Colonic mucosa (tissue), 4 donors: ENCODE results near the gene FAM200A. TPM values are rescaled to one million over a fixed set of nuclear protein-coding genes. Genes with fewer than 3 reads are reported as not detected.
A peak's percentile ranks its signal among the peaks of the same experiment; 100 is the strongest.

ENCODE experiments used
- DNase-seq: peaks from one replicate; pipeline ENCODE4 v3.0.0-alpha.2; 2020
- H3K27ac ChIP-seq: fragments of 200-600 bp; one replicate; pipeline ENCODE4 v1.8.0; 2021
- H3K27me3 ChIP-seq: fragments of 200-600 bp; one replicate; pipeline ENCODE4 v1.8.0; 2021
- H3K36me3 ChIP-seq: fragments of 200-600 bp; one replicate; pipeline ENCODE4 v1.8.0; 2021
- H3K4me1 ChIP-seq: fragments of 200-600 bp; one replicate; pipeline ENCODE4 v1.8.0; 2021; ENCODE audit warnings: mild to moderate bottlenecking
- H3K4me3 ChIP-seq: fragments of 200-600 bp; one replicate; pipeline ENCODE4 v1.8.0; 2021
- H3K9ac ChIP-seq, 2 donors: one replicate each; pipeline ENCODE4 v1.7.0; 2013; ENCODE audit warnings: control low read depth in 2 of 2, low read depth in 2 of 2, low read length in 2 of 2
- H3K9me3 ChIP-seq: fragments of 200-600 bp; one replicate; pipeline ENCODE4 v1.8.0; 2021
- CTCF ChIP-seq: fragments of 200-600 bp; IDR thresholded peaks from one replicate; pipeline ENCODE4 v1.8.0; 2022; ENCODE audit warnings: antibody characterized with exemption, mild to moderate bottlenecking
- intact Hi-C: fragments of 100-400 bp; cut with DNase I; formaldehyde crosslinking; loops from one replicate; pipeline ENCODE4 v1.14.1; 2022
- total RNA-seq, 2 donors: library from RNA; stranded (reverse); fragmentation: NEBNext Ultra II Directional in 1 of 2; extraction: Animal tissue kit (Norgen Biotek cat#: 25700) in 1 of 2; gene quantifications; one replicate each; pipeline ENCODE4 v1.2.1, GENCODE V29; 2021
- donor health status: healthy.
- donor health status: DM: no; HTN: no; CAD: no.
- donor health status: DM: no; HTN: no; CAD: no.

The FAM200A gene
- total RNA-seq, 2 donors from 2014 or later, result 4.1 to 5.0 TPM

- H3K27ac ChIP-seq, result peak within 1 kb of the TSS; percentile 93
- no peaks in the 10 kb centered on the region for H3K27me3 ChIP-seq
- H3K4me3 ChIP-seq, result peak within 1 kb of the TSS; percentile 89
- peak; percentile 96 for DNase-seq
- intact Hi-C loops, result loop anchor here (10.0 kb wide), 1 partner anchor 55 kb away; the partner anchor contains the start of genes FAM200A and ZNF655
- TF ChIP-seq CTCF, result no peak
- peaks cover 5% of the 10 kb centered on the region for H3K4me1 ChIP-seq
- H3K9ac ChIP-seq, result peak within 1 kb of the TSS; percentile 88 to 93
- H3K36me3 ChIP-seq, result peaks cover 1% of the 10 kb centered on the region
- no peaks in the 10 kb centered on the region for H3K9me3 ChIP-seq
Observed at GRCh38 chr7:99499721-99500636, 51.9 kb downstream of the FAM200A start, which contains the start of gene ZNF394. Gene ZNF394 (minus strand): TSS chr7:99500281. CDS start chr7:99500093, 188 bp downstream.

- DNase-seq, result no peak
- TF ChIP-seq CTCF, result no peak
- Histone ChIP-seq H3K27ac (peak overlapping the region; percentile 93), H3K36me3 (peaks cover 8% of the 10 kb centered on the region), H3K27me3 (no peaks in the 10 kb centered on the region), H3K9me3 (no peaks in the 10 kb centered on the region), H3K4me1 (peaks cover 5% of the 10 kb centered on the region), H3K9ac (peak overlapping the region; percentile 88 to 93), H3K4me3 (peak overlapping the region; percentile 89)
- intact Hi-C loops, result no loop called here
Observed at GRCh38 chr7:99499371-99499720, 52.6 kb downstream of the FAM200A start.

GRCh38 chr7:99498546-99498944, 53.4 kb downstream of the FAM200A start:
- Histone ChIP-seq H3K9ac (peak overlapping the region; percentile 13 to 93), H3K4me3 (peak overlapping the region; percentile 89), H3K27ac (no peak overlapping the region), H3K27me3 (no peaks in the 10 kb centered on the region), H3K4me1 (peaks cover 5% of the 10 kb centered on the region), H3K9me3 (no peaks in the 10 kb centered on the region), H3K36me3 (peaks cover 16% of the 10 kb centered on the region)
- TF ChIP-seq CTCF, result no peak
- no peak for DNase-seq
- intact Hi-C loops, result no loop called here

GRCh38 chr7:99497766-99498545, 54.0 kb downstream of the FAM200A start:
- no peak for TF ChIP-seq CTCF
- no peaks in the 10 kb centered on the region for H3K9me3 ChIP-seq
- intact Hi-C loops, result no loop called here
- H3K27ac ChIP-seq, result no peak overlapping the region
- DNase-seq, result no peak
- H3K27me3 ChIP-seq, result no peaks in the 10 kb centered on the region
- peak overlapping the region; percentile 37 to 93 for H3K9ac ChIP-seq
- H3K4me1 ChIP-seq, result peaks cover 5% of the 10 kb centered on the region
- H3K36me3 ChIP-seq, result peaks cover 20% of the 10 kb centered on the region
- peak overlapping the region; percentile 89 for H3K4me3 ChIP-seq

Other genes with a start within 250 kb of the FAM200A start
- gene ARPC1A, start 226.2 kb downstream of the FAM200A start, total RNA-seq, result 100 to 1,000 TPM; 173 to 231 TPM
- gene ARPC1B, start 177.4 kb downstream of the FAM200A start, total RNA-seq, result 100 to 1,000 TPM; 141 to 143 TPM
- gene PDAP1, start 143.5 kb downstream of the FAM200A start, total RNA-seq, result 100 to 1,000 TPM in 1 of 2 donors, 10 to 100 TPM in 1; 79.7 to 133 TPM
- 100 to 1,000 TPM in 1 of 2 donors, 10 to 100 TPM in 1; 82.8 to 113 TPM for gene BUD31, start 143.1 kb downstream of the FAM200A start, total RNA-seq
- gene PTCD1, start 113.3 kb downstream of the FAM200A start, total RNA-seq, result 1 to 10 TPM; 4.5 to 7.6 TPM
- gene CPSF4, start 113.2 kb downstream of the FAM200A start, total RNA-seq, result 10 to 100 TPM; 16.6 to 39.2 TPM
- 100 to 1,000 TPM; 392 to 534 TPM for gene ATP5MF, start 85.9 kb downstream of the FAM200A start, total RNA-seq
- 10 to 100 TPM in 1 of 2 donors, 1 to 10 TPM in 1; 9.0 to 23.0 TPM for gene ZNF789, start 79.2 kb downstream of the FAM200A start, total RNA-seq
- gene ZNF394, start 51.8 kb downstream of the FAM200A start, total RNA-seq, result 10 to 100 TPM; 26.4 to 29.8 TPM
- 1 to 10 TPM; 5.6 to 6.6 TPM for gene ZKSCAN5, start 47.5 kb downstream of the FAM200A start, total RNA-seq
- gene ZNF655, start 6.5 kb upstream of the FAM200A start, total RNA-seq, result 10 to 100 TPM; 41.8 to 50.7 TPM
- under 1 TPM in 1 of 2 donors, not detected in 1; 0.74 TPM for gene TMEM225B, start 46.2 kb upstream of the FAM200A start, total RNA-seq
- gene ZSCAN25, start 64.8 kb upstream of the FAM200A start, total RNA-seq, result 10 to 100 TPM; 10.4 to 20.2 TPM
- gene CYP3A5, start 127.9 kb upstream of the FAM200A start, total RNA-seq, result 100 to 1,000 TPM in 1 of 2 donors, 10 to 100 TPM in 1; 52.6 to 112 TPM
- not detected for gene CYP3A7, start 183.1 kb upstream of the FAM200A start, total RNA-seq
- gene CYP3A4, start 232.1 kb upstream of the FAM200A start, total RNA-seq, result 1 to 10 TPM in 1 of 2 donors, under 1 TPM in 1; 0.67 to 1.4 TPM